Effector CD8-positive, alpha-beta T cell (primary cell): Measurements from ENCODE around the gene ALDH18A1.
"Not testable (repeated sequence)": the region's sequence is repeated elsewhere in the genome, so short reads cannot be mapped to it uniquely, and the experiment has no call there.

Experiments used
- DNase-seq: peaks from one replicate; lab custom pipeline; 2025; lab: John Stamatoyannopoulos, UW

The ALDH18A1 gene

DNA sequence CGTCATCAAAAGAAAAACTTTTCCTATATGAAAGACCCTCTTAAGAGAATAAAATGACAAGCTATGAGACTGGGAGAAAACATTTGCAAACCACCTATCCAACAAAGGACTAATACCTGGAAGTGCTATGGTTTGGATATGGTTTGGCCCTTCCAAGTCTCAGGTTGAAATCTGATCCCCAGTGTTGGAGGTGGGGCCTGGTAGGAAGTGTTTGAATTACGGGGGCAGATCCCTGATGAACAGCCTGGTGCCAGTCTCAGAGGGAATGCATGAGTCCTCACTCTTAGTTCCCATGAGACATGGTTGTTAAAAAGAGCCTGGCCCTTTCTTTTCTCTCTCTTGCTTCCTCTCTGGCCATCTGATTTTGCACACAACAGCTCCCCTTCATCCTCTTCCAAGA, 6.3 kb downstream of the ALDH18A1 start:
- DNase-seq, result no peak

DNA sequence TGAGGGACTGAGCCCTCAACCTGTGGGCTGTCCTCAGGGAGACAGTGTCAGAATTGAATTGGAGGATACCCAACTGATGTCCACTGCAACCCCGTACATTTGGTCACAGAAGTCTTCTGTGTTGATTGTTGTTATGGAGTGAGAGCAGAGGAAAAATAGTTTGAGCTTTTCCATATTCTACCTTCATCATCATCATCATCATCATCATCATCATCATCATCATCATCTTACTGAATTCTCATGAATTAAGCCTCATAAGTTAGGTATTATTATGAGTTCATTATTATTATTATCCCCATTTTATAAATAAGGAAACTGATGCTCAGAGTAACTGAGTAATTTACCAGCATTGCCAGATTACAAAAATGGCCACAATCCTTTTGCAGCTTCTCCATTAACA, 8.4 kb downstream of the ALDH18A1 start:
- DNase-seq, result no peak

DNA sequence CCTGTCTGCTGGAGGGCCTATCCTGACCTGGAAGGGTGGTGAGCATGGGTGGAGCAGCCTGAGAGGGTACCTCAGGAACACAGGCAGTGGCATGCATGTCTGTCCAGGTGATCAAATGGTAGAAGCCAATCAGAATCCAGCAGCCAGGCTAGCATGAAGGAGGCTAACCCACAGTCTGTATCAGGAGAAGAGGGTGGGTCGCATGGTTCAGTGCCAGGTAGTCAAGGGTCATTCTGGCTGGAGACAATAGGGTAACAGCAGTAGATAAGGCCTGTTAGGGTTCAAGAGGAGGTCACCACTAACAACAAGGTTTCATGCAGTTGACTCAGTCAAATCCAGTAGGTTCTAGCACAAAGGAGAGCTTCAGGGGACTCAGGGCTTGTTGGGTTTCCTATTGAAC, 10.4 kb downstream of the ALDH18A1 start:
- DNase-seq, result no peak

GRCh38 chr10:95644901-95645300, 11.6 kb downstream of the ALDH18A1 start:
- no peak for DNase-seq

- no peak for DNase-seq
Measured at GRCh38 chr10:95640891-95641315, 15.6 kb downstream of the ALDH18A1 start.

GRCh38 chr10:95637911-95638310, 18.6 kb downstream of the ALDH18A1 start:
- no peak for DNase-seq

- no peak for DNase-seq
Measured at GRCh38 chr10:95637140-95637539, 19.4 kb downstream of the ALDH18A1 start.

GRCh38 chr10:95635319-95635733, 21.2 kb downstream of the ALDH18A1 start:
- no peak for DNase-seq

- DNase-seq, result no peak
Measured at GRCh38 chr10:95628786-95629185, 27.7 kb downstream of the ALDH18A1 start.

DNA sequence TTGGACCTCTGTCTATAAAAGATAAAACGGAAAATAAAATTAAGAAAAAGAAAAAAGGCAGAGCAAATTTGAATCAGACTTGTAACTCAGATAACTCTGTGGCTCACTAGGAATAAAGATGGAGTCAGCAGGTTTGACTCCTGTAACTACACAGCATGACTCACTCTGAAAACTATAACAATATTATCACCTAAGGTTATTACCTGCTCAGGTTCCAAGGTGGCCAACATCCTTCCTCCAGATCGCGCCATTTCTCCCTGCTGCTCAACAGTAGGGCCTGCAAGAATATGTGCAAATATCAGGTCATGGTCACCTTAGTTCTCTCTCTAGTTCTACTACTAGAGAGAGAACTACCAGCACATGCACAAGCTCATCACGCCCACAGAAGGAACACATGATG, 30.0 kb downstream of the ALDH18A1 start:
- no peak for DNase-seq

GRCh38 chr10:95620415-95620814, 36.1 kb downstream of the ALDH18A1 start:
- DNase-seq, result not testable (repeated sequence)

DNA sequence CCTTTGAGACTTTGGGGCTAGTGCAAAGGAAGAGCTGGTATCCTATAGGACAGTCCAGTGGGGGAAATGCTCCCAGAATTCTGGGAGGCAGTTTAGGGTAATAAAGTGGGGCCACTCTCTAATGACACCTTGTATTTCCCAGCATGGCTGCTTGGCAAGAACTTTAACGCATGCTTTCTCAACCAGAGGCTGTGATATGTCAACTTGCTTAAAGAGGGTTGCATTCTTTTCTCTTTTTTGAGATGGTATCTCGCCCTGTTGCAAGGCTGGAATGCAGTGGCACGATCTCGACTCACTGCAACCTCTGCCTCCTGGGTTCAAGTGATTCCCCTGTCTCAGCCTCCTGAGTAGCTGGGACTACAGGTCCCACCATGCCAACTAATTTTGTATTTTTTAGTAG, 38.4 kb downstream of the ALDH18A1 start:
- no peak for DNase-seq

- no peak for DNase-seq
Measured at GRCh38 chr10:95616446-95616845, 40.1 kb downstream of the ALDH18A1 start.

DNA sequence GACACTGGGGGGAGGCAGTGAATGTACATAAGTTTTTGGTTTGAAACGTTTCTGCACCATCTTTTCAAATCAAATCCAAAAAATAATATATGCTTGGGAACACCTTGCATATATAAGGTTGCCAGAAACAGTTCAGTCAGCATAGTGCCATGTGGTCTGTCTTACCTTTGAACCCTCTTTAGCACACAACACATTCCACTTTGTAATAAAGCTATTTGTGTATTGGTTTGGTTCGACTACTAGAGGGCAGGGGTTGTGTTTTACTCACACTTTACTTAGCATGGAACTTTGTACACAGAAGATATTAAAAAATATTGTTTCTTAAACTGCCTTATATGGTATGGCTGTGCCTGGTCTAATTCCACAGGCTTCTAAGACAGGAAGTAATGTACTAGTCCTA, 43.2 kb downstream of the ALDH18A1 start:
- no peak for DNase-seq

GRCh38 chr10:95610727-95611126, 45.8 kb downstream of the ALDH18A1 start:
- DNase-seq, result no peak

GRCh38 chr10:95606922-95607321, 49.6 kb downstream of the ALDH18A1 start:
- DNase-seq, result no peak

GRCh38 chr10:95605163-95605562, 51.3 kb downstream of the ALDH18A1 start:
- DNase-seq, result no peak

DNA sequence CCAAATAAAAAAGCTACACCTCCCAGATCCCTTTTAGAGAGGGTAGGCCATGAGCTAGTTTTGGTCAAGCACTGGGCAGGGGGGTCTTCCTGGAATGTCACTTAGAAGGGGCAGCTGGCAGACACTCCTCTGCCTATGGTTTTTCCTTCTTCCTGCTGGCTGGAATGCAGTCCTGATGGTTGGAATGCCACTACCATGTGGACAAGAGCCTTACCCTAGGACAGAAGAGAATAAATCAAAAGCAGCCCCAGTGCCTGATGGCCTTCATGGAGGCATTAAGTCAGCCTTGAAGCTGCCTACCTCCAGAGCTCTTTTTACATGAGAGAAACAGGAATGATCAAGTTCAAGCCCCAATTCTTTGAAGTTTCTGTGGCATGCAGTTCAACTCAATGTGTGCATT, 51.9 kb downstream of the ALDH18A1 start:
- DNase-seq, result no peak

- DNase-seq, result no peak
Measured at GRCh38 chr10:95602382-95602781, 54.1 kb downstream of the ALDH18A1 start.

DNA sequence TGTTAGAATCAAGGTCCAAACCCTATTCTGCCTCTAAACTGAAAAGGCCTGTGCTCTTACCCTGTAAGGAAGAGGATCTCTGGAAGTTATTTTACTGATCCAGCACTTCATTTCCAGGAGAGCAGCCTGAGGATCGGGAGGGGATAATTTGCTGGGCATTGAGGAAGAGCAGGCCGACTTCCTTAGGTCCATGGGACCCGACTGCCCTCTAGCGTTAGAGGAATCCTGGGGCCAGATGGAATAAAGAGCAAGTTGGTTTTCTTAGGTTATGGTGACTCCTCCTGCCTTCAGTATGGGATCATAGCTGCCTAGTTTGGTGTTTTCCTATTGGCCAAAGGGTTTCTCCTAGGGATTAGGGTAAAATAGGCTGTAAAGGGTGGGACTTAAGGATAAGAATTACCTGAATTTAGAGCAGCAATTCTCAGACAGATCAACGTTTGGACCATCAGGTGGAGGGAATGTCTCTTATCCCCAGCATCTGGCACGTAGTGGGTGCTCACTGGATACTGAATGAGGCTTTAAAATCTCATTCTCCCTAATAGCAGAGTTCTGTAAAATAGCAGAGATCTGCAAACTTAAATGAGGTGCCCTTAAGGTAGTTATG, 55.3 kb downstream of the ALDH18A1 start:
- DNase-seq, result peak; percentile 3

DNA sequence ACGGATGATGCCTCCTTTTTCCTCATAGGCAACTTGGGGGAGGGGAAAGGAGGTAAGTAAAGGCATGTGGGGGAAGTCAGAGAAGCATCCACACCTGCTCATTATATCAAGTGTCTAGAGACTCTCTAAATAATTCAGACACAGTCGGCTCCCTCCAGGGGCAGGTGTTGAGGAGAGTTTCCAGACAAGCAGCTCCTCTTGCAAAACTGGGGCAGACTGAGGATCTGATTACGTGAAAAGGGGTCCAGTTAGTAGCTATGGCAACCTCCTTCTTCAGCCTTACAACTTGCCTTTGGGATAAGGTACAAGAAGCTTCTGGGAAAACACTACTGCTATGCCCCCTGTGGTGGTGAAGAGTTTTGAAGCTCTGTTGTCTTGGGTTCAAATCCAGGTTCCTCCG, 56.4 kb downstream of the ALDH18A1 start:
- DNase-seq, result no peak

DNA sequence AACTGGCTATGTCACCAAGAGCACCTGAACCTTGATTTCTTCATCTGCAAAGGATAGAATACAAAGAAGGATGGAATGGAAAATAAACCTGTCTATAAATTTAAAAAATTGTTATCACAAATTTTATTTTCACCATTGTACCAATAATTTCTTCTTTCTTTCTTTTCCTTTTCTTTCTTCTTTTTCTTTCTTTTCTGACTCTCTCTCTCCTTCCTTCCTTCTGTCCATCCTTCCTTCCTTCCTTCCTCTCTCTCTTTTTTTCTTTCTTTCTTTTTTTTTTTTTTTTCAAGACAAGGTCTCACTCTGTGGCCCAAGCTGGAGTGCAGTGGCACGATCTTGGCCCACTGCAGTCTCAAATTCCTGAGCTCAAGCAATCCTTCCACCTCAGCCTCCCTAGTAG, 58.7 kb downstream of the ALDH18A1 start:
- DNase-seq, result no peak

DNA sequence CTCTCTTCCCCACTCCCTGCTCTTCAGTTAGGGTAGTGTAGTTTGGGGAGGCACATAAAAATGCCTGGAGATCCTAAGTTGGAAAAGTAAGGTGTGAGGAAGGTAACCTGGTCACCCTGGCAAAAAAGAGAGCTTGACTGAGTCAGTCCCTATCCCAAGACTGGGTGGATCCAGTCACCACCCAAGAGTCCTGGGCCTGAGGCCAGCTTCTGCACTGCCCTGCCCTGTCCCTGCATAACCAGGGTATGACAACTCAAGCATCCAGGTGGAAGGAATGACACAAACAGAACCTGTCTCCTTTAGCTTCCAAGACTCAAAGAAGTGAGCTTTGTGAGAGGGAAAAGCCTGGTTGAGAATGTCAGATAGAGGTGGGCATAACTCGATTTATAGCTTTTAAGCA, 68.5 kb downstream of the ALDH18A1 start:
- DNase-seq, result no peak

GRCh38 chr10:95579835-95580535, 76.5 kb downstream of the ALDH18A1 start:
- DNase-seq, result no peak
